ENCODE results near the gene RIGI.
A peak's percentile ranks its signal among the peaks of the same experiment; 100 is the strongest.
"Not testable (repeated sequence)": the region's sequence is repeated elsewhere in the genome, so short reads cannot be mapped to it uniquely, and the experiment has no call there.

Gene RIGI

GRCh38 chr9:32533816-32534215, 7.8 kb upstream of the RIGI start:
- H3K27ac ChIP-seq (ENCODE audit: poor library complexity, severe bottlenecking) = no peak overlapping the region
- TF ChIP-seq, protein P1, sequence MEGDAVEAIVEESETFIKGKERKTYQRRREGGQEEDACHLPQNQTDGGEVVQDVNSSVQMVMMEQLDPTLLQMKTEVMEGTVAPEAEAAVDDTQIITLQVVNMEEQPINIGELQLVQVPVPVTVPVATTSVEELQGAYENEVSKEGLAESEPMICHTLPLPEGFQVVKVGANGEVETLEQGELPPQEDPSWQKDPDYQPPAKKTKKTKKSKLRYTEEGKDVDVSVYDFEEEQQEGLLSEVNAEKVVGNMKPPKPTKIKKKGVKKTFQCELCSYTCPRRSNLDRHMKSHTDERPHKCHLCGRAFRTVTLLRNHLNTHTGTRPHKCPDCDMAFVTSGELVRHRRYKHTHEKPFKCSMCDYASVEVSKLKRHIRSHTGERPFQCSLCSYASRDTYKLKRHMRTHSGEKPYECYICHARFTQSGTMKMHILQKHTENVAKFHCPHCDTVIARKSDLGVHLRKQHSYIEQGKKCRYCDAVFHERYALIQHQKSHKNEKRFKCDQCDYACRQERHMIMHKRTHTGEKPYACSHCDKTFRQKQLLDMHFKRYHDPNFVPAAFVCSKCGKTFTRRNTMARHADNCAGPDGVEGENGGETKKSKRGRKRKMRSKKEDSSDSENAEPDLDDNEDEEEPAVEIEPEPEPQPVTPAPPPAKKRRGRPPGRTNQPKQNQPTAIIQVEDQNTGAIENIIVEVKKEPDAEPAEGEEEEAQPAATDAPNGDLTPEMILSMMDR (IDR thresholded peaks at IDR 0.05; ENCODE audit: poor library complexity, severe bottlenecking) = no peak
- H3K9me3 ChIP-seq (ENCODE audit: severe bottlenecking) = no peaks in the 10 kb centered on the region
- ATAC-seq (ENCODE audit: low read depth) (no peak), DNase-seq (ENCODE audit: low spot score) (no peak)
- H3K27me3 ChIP-seq (ENCODE audit: insufficient read depth, poor library complexity, severe bottlenecking) = no peaks in the 10 kb centered on the region
- peaks cover 4% of the 10 kb centered on the region; the same call in 1 of the 2 replicates for H3K36me3 ChIP-seq (ENCODE audit: low read depth)
- no peaks in the 10 kb centered on the region for H3K4me1 ChIP-seq (ENCODE audit: insufficient read depth, poor library complexity, severe bottlenecking)
- no peak overlapping the region for H3K4me3 ChIP-seq (ENCODE audit: severe bottlenecking)

DNA sequence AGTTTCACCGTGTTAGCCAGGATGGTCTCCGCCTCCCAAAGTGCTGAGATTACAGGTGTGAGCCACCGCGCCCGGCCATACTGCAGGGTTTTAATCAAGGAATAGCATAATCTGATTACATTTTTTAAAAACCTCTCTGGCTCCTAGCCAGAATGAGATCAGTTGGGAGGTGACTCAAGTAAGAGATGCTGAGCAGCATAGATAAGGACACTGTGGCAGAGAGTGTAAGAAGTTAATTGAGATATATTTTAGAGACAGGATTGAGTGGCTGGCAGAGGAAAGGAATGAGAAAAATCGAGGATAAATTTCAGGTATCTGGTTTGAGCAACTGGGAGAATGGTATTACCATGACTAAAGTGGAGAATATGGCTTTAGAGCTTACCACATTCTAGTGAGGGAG, 7.3 kb upstream of the RIGI start:
- Histone ChIP-seq H3K27ac (ENCODE audit: poor library complexity, severe bottlenecking) (no peak overlapping the region), H3K4me1 (ENCODE audit: insufficient read depth, poor library complexity, severe bottlenecking) (no peaks in the 10 kb centered on the region), H3K36me3 (ENCODE audit: low read depth) (peaks cover 4% of the 10 kb centered on the region; the same call in 1 of the 2 replicates), H3K4me3 (ENCODE audit: severe bottlenecking) (no peak overlapping the region), H3K27me3 (ENCODE audit: insufficient read depth, poor library complexity, severe bottlenecking) (no peaks in the 10 kb centered on the region), H3K9me3 (ENCODE audit: severe bottlenecking) (no peaks in the 10 kb centered on the region)
- TF ChIP-seq, protein P1 (IDR thresholded peaks at IDR 0.05; ENCODE audit: poor library complexity, severe bottlenecking) = no peak
- no peak for DNase-seq (ENCODE audit: low spot score)
- no peak for ATAC-seq (ENCODE audit: low read depth)

DNA sequence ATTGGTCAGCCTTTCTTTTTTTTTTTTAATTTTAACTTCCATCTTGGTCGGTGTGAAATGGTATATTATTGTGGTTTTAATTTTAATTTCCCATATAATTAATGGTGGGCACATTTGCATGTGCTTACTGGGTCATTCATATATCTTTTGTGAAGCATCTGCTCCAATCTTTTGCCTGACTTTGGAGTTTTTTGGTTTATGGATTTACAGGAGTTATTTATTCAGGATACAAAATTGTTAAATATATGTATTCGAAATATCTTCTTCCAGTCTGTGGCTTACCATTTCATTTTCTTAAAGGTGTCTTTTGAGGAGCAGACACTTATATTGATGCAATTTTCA, 682 bp upstream of the RIGI start:
- no peaks in the 10 kb centered on the region for H3K9me3 ChIP-seq (ENCODE audit: severe bottlenecking)
- peaks cover 6% of the 10 kb centered on the region for H3K4me1 ChIP-seq (ENCODE audit: insufficient read depth, poor library complexity, severe bottlenecking)
- peak overlapping the region; percentile 64 for H3K27ac ChIP-seq (ENCODE audit: poor library complexity, severe bottlenecking)
- DNase-seq (ENCODE audit: low spot score) (no peak), ATAC-seq (ENCODE audit: low read depth) (no peak)
- H3K4me3 ChIP-seq (ENCODE audit: severe bottlenecking) = peak overlapping the region; percentile 59
- TF ChIP-seq, protein P1 (IDR thresholded peaks at IDR 0.05; ENCODE audit: poor library complexity, severe bottlenecking) = peak; percentile 35
- no peaks in the 10 kb centered on the region for H3K36me3 ChIP-seq (ENCODE audit: low read depth)
- no peaks in the 10 kb centered on the region for H3K27me3 ChIP-seq (ENCODE audit: insufficient read depth, poor library complexity, severe bottlenecking)

DNA sequence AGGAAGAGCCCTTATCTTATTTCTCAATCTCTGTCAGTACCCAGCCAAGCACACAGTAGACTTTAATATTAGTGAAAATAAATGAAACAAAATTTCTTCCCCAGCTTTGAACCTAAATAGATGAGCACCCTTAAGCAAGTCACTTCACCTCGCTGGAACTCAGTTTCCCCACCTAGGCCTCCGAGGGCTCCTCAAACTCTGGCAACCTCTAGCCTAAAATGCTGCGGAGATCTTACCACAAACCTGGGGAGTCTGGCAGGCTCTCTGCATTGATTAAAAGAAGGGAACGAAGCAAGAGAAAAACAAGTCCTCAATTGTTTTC, 326 bp downstream of the RIGI start:
- ATAC-seq (ENCODE audit: low read depth) = no peak
- H3K27me3 ChIP-seq (ENCODE audit: insufficient read depth, poor library complexity, severe bottlenecking) = no peaks in the 10 kb centered on the region
- TF ChIP-seq, protein P1 (IDR thresholded peaks at IDR 0.05; ENCODE audit: poor library complexity, severe bottlenecking) = no peak

DNA sequence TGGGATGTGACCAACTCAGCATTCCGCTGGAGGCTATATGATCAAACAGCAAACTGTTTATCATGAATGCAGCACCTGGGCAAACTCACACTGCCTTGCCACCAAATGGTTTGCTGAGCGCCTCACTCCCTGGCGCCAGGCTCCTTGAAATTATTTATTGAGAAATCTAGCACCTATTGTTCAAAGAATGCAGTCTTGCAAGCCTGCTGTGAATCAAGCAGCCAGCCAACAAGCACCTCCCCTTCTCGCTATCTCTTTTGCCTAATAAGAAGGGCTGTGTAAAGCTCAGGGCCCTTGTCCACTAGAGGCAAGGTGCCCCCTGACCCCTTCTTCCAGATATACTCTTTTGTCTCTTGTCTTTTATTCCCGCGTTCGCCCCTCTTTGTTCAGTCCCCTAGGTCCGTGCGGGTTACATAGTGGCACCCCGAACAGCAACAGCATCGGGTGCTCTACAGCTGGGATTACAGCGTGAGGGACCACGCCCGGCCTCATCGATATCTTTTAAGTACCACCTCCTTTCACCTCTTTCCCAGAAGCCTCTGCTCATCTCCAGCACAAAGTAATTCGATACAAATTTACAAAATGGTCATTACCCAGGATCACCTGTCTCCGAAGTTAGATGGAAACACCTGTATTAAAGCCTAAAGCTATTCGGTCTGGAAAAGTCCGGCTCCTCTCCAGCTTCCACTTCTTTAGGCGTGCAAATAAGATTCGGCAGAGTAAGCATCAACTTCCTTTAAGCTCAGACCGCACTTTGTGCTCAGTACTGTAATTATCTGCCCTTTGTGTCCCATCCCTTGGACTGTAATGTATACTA, 896 bp downstream of the RIGI start:
- Histone ChIP-seq H3K9me3 (ENCODE audit: severe bottlenecking) (no peaks in the 10 kb centered on the region), H3K36me3 (ENCODE audit: low read depth) (no peaks in the 10 kb centered on the region), H3K4me1 (ENCODE audit: insufficient read depth, poor library complexity, severe bottlenecking) (peaks cover 6% of the 10 kb centered on the region), H3K27me3 (ENCODE audit: insufficient read depth, poor library complexity, severe bottlenecking) (no peaks in the 10 kb centered on the region), H3K4me3 (ENCODE audit: severe bottlenecking) (peak overlapping the region; percentile 59), H3K27ac (ENCODE audit: poor library complexity, severe bottlenecking) (peak overlapping the region; percentile 64)
- TF ChIP-seq, protein P1 (IDR thresholded peaks at IDR 0.05; ENCODE audit: poor library complexity, severe bottlenecking) = no peak
- ATAC-seq (ENCODE audit: low read depth) = peak; percentile 48
- DNase-seq (ENCODE audit: low spot score) = no peak

More for the DNA sequence above, 326 bp downstream of the RIGI start:
- Histone ChIP-seq H3K27ac (ENCODE audit: poor library complexity, severe bottlenecking) (peak overlapping the region; percentile 64), H3K9me3 (ENCODE audit: severe bottlenecking) (no peaks in the 10 kb centered on the region), H3K36me3 (ENCODE audit: low read depth) (no peaks in the 10 kb centered on the region), H3K4me3 (ENCODE audit: severe bottlenecking) (peak overlapping the region; percentile 59), H3K4me1 (ENCODE audit: insufficient read depth, poor library complexity, severe bottlenecking) (peaks cover 6% of the 10 kb centered on the region)
- no peak for DNase-seq (ENCODE audit: low spot score)

DNA sequence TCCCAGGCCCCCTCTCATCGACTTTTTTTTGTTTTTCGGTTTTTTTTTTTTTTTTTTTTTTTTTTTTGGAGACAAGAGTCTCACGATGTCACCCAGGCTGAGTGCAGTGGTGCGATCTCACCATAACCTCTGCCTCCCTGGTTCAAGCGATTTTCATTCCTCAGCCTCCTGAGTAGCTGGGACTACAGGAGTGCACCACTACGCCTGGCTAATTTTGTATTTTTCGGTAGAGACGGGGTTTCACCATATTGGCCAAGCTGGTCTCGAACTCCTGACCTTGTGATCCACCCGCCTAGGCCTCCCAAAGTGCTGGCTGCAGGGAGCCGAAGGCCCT, 1.5 kb downstream of the RIGI start:
- Histone ChIP-seq H3K4me3 (ENCODE audit: severe bottlenecking) (peak overlapping the region; percentile 59), H3K27ac (ENCODE audit: poor library complexity, severe bottlenecking) (peak overlapping the region; percentile 64)
- not testable (repeated sequence) for H3K4me1 ChIP-seq (ENCODE audit: insufficient read depth, poor library complexity, severe bottlenecking); H3K36me3 ChIP-seq (ENCODE audit: low read depth); ATAC-seq (ENCODE audit: low read depth); H3K9me3 ChIP-seq (ENCODE audit: severe bottlenecking); H3K27me3 ChIP-seq (ENCODE audit: insufficient read depth, poor library complexity, severe bottlenecking); DNase-seq (ENCODE audit: low spot score)
